Measurements from ENCODE around the gene ACER1. TPM values are rescaled to one million over a fixed set of nuclear protein-coding genes. Genes with fewer than 3 reads are reported as not detected.
A peak's percentile ranks its signal among the peaks of the same experiment; 100 is the strongest.

ACER1 gene
- polyA plus RNA-seq, 1 donor from 2014 or later: not detected

GRCh38 chr19:6271251-6271650 is 62.2 kb downstream of the ACER1 start:
- H3K27ac Mint-ChIP-seq: peak overlapping the region in 2 of 3 donors; percentile 47 to 80
- no peaks in the 10 kb centered on the region for H3K27me3 Mint-ChIP-seq
- peaks cover 3% of the 10 kb centered on the region for H3K36me3 Mint-ChIP-seq
- no peaks in the 10 kb centered on the region for H3K9me3 Mint-ChIP-seq
- H3K4me1 Mint-ChIP-seq: peaks cover 5 to 10% (median 9%) of the 10 kb centered on the region in 3 donors
- H3K4me3 Mint-ChIP-seq: no peak overlapping the region

- H3K36me3 Mint-ChIP-seq: peaks cover 3% of the 10 kb centered on the region
- H3K4me1 Mint-ChIP-seq: peaks cover under 1 to 8% (median 6%) of the 10 kb centered on the region in 3 donors
- no peaks in the 10 kb centered on the region for H3K9me3 Mint-ChIP-seq
- H3K27ac Mint-ChIP-seq: peak overlapping the region in 2 of 3 donors; percentile 47 to 80
- H3K4me3 Mint-ChIP-seq: no peak overlapping the region
- no peaks in the 10 kb centered on the region for H3K27me3 Mint-ChIP-seq
These were observed 62.6 kb downstream of the ACER1 start for GRCh38 chr19:6270822-6271221.

- peaks cover 0 to 8% (median 6%) of the 10 kb centered on the region in 3 donors for H3K4me1 Mint-ChIP-seq
- H3K9me3 Mint-ChIP-seq: no peaks in the 10 kb centered on the region
- no peaks in the 10 kb centered on the region for H3K27me3 Mint-ChIP-seq
- H3K4me3 Mint-ChIP-seq: no peak overlapping the region
- H3K27ac Mint-ChIP-seq: peak overlapping the region in 1 of 3 donors; percentile 80
- H3K36me3 Mint-ChIP-seq: peaks cover 3% of the 10 kb centered on the region
These were observed 63.2 kb downstream of the ACER1 start for GRCh38 chr19:6270076-6270745.

GRCh38 chr19:6269101-6269886 is 64.1 kb downstream of the ACER1 start:
- Mint-ChIP-seq H3K4me1 (peaks cover 0 to 8% (median 6%) of the 10 kb centered on the region in 3 donors), H3K27ac (peak overlapping the region in 1 of 3 donors; percentile 43), H3K4me3 (no peak overlapping the region), H3K9me3 (no peaks in the 10 kb centered on the region), H3K27me3 (no peaks in the 10 kb centered on the region), H3K36me3 (peaks cover 5% of the 10 kb centered on the region)

GRCh38 chr19:6268382-6268771 is 65.0 kb downstream of the ACER1 start:
- peaks cover 5% of the 10 kb centered on the region for H3K36me3 Mint-ChIP-seq
- H3K27ac Mint-ChIP-seq: peak overlapping the region in 1 of 3 donors; percentile 1

GRCh38 chr19:6267552-6268381 is 65.6 kb downstream of the ACER1 start:
- H3K27me3 Mint-ChIP-seq: no peaks in the 10 kb centered on the region
- peak overlapping the region in 2 of 3 donors; percentile 1 to 71 for H3K27ac Mint-ChIP-seq
- H3K4me1 Mint-ChIP-seq: peaks cover 0 to 8% (median 6%) of the 10 kb centered on the region in 3 donors
- H3K36me3 Mint-ChIP-seq: peaks cover 5% of the 10 kb centered on the region
- no peaks in the 10 kb centered on the region for H3K9me3 Mint-ChIP-seq
- H3K4me3 Mint-ChIP-seq: no peak overlapping the region

More at GRCh38 chr19:6268382-6268771, 65.0 kb downstream of the ACER1 start:
- Mint-ChIP-seq H3K4me1 (peaks cover 0 to 7% (median 6%) of the 10 kb centered on the region in 3 donors), H3K9me3 (no peaks in the 10 kb centered on the region), H3K4me3 (no peak overlapping the region), H3K27me3 (no peaks in the 10 kb centered on the region)

GRCh38 chr19:6264803-6265202 is 68.6 kb downstream of the ACER1 start:
- no peak overlapping the region for H3K27ac Mint-ChIP-seq
- H3K27me3 Mint-ChIP-seq: no peaks in the 10 kb centered on the region
- no peaks in the 10 kb centered on the region for H3K9me3 Mint-ChIP-seq
- H3K4me1 Mint-ChIP-seq: peaks cover 0 to 2% (median 1%) of the 10 kb centered on the region in 3 donors
- no peak overlapping the region for H3K4me3 Mint-ChIP-seq
- H3K36me3 Mint-ChIP-seq: peaks cover 5% of the 10 kb centered on the region

- Mint-ChIP-seq H3K36me3 (peaks cover 5% of the 10 kb centered on the region), H3K27ac (no peak overlapping the region), H3K4me1 (peaks cover 2 to 8% (median 2%) of the 10 kb centered on the region in 3 donors), H3K9me3 (no peaks in the 10 kb centered on the region), H3K27me3 (no peaks in the 10 kb centered on the region), H3K4me3 (no peak overlapping the region)
These were observed 69.5 kb downstream of the ACER1 start for GRCh38 chr19:6263735-6264444.

- no peaks in the 10 kb centered on the region for H3K9me3 Mint-ChIP-seq
- peaks cover 11% of the 10 kb centered on the region for H3K36me3 Mint-ChIP-seq
- no peak overlapping the region for H3K27ac Mint-ChIP-seq
- peaks cover 3 to 11% (median 8%) of the 10 kb centered on the region in 3 donors for H3K4me1 Mint-ChIP-seq
- no peaks in the 10 kb centered on the region for H3K27me3 Mint-ChIP-seq
- no peak overlapping the region for H3K4me3 Mint-ChIP-seq
These were observed 70.1 kb downstream of the ACER1 start for GRCh38 chr19:6263306-6263705.

- no peaks in the 10 kb centered on the region for H3K27me3 Mint-ChIP-seq
- H3K4me3 Mint-ChIP-seq: no peak overlapping the region
- no peak overlapping the region for H3K27ac Mint-ChIP-seq
- H3K9me3 Mint-ChIP-seq: no peaks in the 10 kb centered on the region
- H3K36me3 Mint-ChIP-seq: peaks cover 12% of the 10 kb centered on the region
- peaks cover 11 to 19% (median 16%) of the 10 kb centered on the region in 3 donors for H3K4me1 Mint-ChIP-seq
These were observed 70.9 kb downstream of the ACER1 start for GRCh38 chr19:6262519-6262918.

- Mint-ChIP-seq H3K4me3 (no peak overlapping the region), H3K4me1 (peaks cover 14 to 22% (median 20%) of the 10 kb centered on the region in 3 donors), H3K27me3 (no peaks in the 10 kb centered on the region), H3K27ac (no peak overlapping the region), H3K9me3 (no peaks in the 10 kb centered on the region), H3K36me3 (peaks cover 17% of the 10 kb centered on the region)
These were observed 71.5 kb downstream of the ACER1 start for GRCh38 chr19:6261883-6262282.

- H3K36me3 Mint-ChIP-seq: peaks cover 20% of the 10 kb centered on the region
- no peaks in the 10 kb centered on the region for H3K27me3 Mint-ChIP-seq
- H3K4me1 Mint-ChIP-seq: peaks cover 17 to 23% (median 23%) of the 10 kb centered on the region in 3 donors
- H3K4me3 Mint-ChIP-seq: no peak overlapping the region
- no peak overlapping the region for H3K27ac Mint-ChIP-seq
- no peaks in the 10 kb centered on the region for H3K9me3 Mint-ChIP-seq
These were observed 72.3 kb downstream of the ACER1 start for GRCh38 chr19:6260912-6261650.

- Mint-ChIP-seq H3K9me3 (no peaks in the 10 kb centered on the region), H3K36me3 (peaks cover 20% of the 10 kb centered on the region), H3K4me3 (no peak overlapping the region), H3K4me1 (peaks cover 17 to 23% (median 23%) of the 10 kb centered on the region in 3 donors), H3K27ac (no peak overlapping the region), H3K27me3 (no peaks in the 10 kb centered on the region)
These were observed 73.0 kb downstream of the ACER1 start for GRCh38 chr19:6260376-6260775.
